ENCODE data around the gene TFF2. TPM values are rescaled to one million over a fixed set of nuclear protein-coding genes. Genes with fewer than 3 reads are reported as not detected.
A peak's percentile ranks its signal among the peaks of the same experiment; 100 is the strongest.

Gene TFF2
- total RNA-seq, 3 donors from 2014 or later, result 1.1 to 1.7 TPM; not detected in 1

DNA sequence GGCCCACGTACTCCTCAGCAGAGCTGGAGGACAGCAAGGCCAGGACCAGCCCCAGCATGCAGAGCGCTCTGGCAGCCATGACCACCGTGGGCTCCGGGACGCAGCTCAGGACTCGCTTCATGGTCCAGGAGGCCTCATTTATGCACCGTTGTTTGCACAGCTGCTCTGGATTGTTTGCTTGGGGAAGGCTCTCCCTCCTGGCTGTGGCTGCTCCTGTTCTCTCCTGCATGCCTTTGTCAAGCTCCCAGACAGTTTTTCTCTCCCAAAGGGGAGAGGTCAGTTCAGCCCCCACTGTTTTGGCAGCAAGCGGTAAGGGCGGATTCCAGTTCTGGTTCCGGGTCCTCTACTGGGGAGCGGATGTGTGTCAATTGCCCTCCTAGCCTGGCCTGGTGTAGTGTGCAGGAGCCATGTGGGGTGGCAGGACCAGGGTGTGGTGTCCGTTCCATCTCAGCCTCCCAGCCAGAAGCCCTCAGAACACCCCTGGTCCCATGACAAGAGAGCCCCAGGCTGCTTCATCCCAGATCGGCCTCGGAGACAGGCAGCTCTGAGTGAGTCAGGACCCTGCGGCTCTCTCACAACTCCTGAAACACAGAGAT lies 35.4 kb downstream of the TFF2 start, which contains the start of gene TFF3:
Gene TFF3 (minus strand): TSS at position 114 of the 596 bp plus-strand sequence. CDS start 35 bp downstream, at position 79.
- intact Hi-C loops (cut with DNase I, micrococcal nuclease), result no loop called here
- Histone ChIP-seq H3K4me1 (ENCODE audit: low read depth) (peaks cover 44% of the 10 kb centered on the region), H3K36me3 (ENCODE audit: low read depth) (no peaks in the 10 kb centered on the region), H3K9me3 (no peaks in the 10 kb centered on the region), H3K4me3 (peak within 1 kb of the TSS; percentile 3)
- ATAC-seq (peak; percentile 52), DNase-seq (peak; percentile 77 to 79 (median 79))
- TF ChIP-seq, protein P1, sequence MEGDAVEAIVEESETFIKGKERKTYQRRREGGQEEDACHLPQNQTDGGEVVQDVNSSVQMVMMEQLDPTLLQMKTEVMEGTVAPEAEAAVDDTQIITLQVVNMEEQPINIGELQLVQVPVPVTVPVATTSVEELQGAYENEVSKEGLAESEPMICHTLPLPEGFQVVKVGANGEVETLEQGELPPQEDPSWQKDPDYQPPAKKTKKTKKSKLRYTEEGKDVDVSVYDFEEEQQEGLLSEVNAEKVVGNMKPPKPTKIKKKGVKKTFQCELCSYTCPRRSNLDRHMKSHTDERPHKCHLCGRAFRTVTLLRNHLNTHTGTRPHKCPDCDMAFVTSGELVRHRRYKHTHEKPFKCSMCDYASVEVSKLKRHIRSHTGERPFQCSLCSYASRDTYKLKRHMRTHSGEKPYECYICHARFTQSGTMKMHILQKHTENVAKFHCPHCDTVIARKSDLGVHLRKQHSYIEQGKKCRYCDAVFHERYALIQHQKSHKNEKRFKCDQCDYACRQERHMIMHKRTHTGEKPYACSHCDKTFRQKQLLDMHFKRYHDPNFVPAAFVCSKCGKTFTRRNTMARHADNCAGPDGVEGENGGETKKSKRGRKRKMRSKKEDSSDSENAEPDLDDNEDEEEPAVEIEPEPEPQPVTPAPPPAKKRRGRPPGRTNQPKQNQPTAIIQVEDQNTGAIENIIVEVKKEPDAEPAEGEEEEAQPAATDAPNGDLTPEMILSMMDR (IDR thresholded peaks at IDR 0.05), result no peak

DNA sequence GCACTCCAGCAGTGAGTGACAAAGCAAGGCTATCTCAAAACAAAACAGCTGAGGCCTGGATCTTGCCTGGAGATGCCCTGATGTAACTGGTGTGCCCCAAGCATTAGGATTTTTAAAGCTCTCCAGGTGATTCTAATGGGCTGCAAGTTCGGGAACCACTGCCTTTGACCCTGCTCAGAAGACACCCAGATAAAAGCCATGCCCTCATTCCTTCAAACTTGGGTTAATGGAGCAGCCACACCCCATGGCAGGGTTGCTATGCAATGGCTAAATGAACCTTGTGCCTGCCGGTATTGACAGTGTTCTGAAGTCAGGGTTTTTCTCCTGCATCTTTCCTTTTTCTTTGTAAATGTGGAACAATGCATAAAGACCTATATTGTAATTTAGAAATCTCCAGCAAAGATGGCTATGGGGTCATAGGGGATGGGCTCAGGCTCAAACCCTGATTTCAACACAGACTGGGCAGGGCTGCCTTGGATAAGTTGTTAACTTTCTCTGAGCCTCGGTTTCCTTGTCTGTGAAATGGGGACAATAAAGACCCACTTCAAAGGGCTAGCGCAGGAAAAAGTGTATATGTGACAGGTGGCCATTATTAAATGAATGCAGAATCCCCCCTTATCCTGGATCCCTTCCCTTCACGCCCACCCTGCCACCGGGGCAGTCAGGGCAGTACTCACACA lies 36.0 kb downstream of the TFF2 start:
- peak in 1 of 3 donors; percentile 64 for DNase-seq
- ATAC-seq, result no peak
- no peaks in the 10 kb centered on the region for H3K36me3 ChIP-seq (ENCODE audit: low read depth)
- H3K4me1 ChIP-seq (ENCODE audit: low read depth), result peaks cover 50% of the 10 kb centered on the region
- TF ChIP-seq, protein P1 (IDR thresholded peaks at IDR 0.05), result no peak
- no peaks in the 10 kb centered on the region for H3K9me3 ChIP-seq
- intact Hi-C loops (cut with DNase I, micrococcal nuclease), result no loop called here
- peak overlapping the region; percentile 3 for H3K4me3 ChIP-seq

DNA sequence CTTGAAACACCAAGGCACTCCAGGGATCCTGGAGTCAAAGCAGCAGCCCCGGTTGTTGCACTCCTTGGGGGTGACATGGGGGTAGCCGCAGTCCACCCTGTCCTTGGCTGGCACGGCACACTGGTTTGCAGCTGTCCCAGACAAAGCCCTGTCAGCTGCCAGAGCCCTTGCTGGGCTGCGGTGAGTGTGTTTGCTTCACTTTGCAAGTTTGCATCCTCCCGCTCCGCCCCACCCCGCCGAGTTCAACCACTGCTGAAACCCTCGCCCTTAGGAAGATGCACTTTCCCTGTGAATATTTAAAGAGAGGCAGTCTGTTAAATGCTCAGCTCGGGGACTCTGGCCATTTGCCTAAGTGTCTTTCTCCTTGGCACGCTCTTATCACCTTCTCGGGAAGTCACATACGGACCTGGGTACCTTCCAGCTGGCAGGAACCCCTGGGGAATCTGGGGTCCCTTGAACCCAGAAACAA lies 37.3 kb downstream of the TFF2 start:
- no peaks in the 10 kb centered on the region for H3K9me3 ChIP-seq
- no peak overlapping the region for H3K4me3 ChIP-seq
- peaks cover 52% of the 10 kb centered on the region for H3K4me1 ChIP-seq (ENCODE audit: low read depth)
- ATAC-seq (peak; percentile 5), DNase-seq (peak; percentile 71 to 81 (median 77))
- TF ChIP-seq, protein P1 (IDR thresholded peaks at IDR 0.05), result no peak
- H3K36me3 ChIP-seq (ENCODE audit: low read depth), result no peaks in the 10 kb centered on the region
- intact Hi-C loops (cut with DNase I, micrococcal nuclease), result no loop called here

DNA sequence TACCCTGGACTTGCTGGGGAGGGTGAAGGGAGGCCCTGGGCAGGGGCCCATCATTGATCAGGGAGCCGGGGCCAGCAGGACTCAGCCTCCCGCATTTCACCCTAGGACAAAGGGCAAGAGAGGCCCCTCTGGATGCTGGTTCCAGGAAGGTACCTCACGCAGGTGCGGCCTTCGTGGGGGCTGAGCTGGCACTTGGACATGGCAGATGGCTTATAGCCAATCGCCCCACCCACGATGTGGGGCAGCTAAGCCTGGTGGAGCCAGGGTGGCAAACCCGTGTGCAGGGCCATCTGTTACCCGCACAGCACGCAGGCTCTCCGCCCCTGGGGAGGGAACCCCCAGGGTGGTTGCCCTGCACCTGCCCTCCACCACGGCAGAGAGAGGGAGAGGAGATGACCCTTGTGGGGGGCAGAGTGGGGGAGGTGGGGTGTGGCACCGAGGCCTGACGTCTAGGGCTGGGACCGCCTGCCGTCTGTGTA lies 38.1 kb downstream of the TFF2 start:
- intact Hi-C loops (cut with DNase I, micrococcal nuclease), result no loop called here
- DNase-seq, result peak in 2 of 3 donors; percentile 43 to 67
- TF ChIP-seq, protein P1 (IDR thresholded peaks at IDR 0.05), result no peak
- peaks cover 47% of the 10 kb centered on the region for H3K4me1 ChIP-seq (ENCODE audit: low read depth)
- H3K9me3 ChIP-seq, result no peaks in the 10 kb centered on the region
- no peaks in the 10 kb centered on the region for H3K36me3 ChIP-seq (ENCODE audit: low read depth)
- ATAC-seq, result peak; percentile 1
- H3K4me3 ChIP-seq, result no peak overlapping the region

DNA sequence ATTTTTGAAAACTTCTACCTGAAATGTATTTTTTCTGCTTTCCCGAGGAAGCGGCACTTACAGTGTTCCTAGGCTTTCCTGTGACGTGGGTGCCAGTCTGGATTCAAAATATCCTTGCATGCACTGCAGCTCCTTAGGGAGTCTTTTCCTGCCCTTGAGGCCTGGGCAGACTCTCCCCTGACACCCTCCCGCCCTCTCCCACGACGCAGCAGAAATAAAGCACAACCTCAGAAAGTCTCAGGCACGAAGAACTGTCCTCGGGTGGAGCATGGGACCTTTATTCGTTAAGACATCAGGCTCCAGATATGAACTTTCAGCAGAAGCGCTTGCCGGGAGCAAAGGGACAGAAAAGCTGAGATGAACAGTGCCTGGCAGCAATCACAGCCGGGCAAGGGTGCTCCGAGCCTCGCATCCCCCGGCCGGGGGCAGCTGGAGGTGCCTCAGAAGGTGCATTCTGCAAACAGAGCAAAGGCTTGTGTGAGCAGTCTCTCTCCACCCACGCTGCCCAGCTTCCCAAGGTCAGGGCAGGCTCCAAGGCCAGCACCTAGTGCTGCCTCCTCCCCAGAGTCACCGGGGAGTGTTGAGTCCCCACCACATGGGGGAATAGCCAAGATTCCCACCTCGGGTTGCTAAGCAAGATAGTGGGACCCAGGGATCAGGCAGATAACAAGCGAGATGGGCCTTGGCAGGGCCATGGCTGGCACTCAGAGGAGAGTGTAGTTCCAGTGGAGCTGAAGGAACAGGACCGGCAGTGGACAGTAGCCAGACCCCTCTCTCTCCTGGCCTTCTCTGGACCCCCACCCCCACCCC lies 38.8 kb downstream of the TFF2 start:
- DNase-seq, result peak in 1 of 3 donors; percentile 60
- no peaks in the 10 kb centered on the region for H3K9me3 ChIP-seq
- TF ChIP-seq, protein P1 (IDR thresholded peaks at IDR 0.05), result no peak
- intact Hi-C loops (cut with DNase I, micrococcal nuclease), result no loop called here
- no peak overlapping the region for H3K4me3 ChIP-seq
- ATAC-seq, result no peak
- H3K4me1 ChIP-seq (ENCODE audit: low read depth), result peaks cover 46% of the 10 kb centered on the region
- H3K36me3 ChIP-seq (ENCODE audit: low read depth), result no peaks in the 10 kb centered on the region
